Measurements from ENCODE around the gene ARL2BP. TPM values are rescaled to one million over a fixed set of nuclear protein-coding genes. Genes with fewer than 3 reads are reported as not detected.
A peak's percentile ranks its signal among the peaks of the same experiment; 100 is the strongest.

The ARL2BP gene
- total and polyA plus RNA-seq, 2 of the 13 experiments (the other 11 are each of a cell fraction or from before 2014, with no cell fraction given) = 64.3 to 67.6 TPM

- TF ChIP-seq, protein P1, sequence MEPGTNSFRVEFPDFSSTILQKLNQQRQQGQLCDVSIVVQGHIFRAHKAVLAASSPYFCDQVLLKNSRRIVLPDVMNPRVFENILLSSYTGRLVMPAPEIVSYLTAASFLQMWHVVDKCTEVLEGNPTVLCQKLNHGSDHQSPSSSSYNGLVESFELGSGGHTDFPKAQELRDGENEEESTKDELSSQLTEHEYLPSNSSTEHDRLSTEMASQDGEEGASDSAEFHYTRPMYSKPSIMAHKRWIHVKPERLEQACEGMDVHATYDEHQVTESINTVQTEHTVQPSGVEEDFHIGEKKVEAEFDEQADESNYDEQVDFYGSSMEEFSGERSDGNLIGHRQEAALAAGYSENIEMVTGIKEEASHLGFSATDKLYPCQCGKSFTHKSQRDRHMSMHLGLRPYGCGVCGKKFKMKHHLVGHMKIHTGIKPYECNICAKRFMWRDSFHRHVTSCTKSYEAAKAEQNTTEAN (CRISPR knock-in tag; conservative IDR thresholded peaks at IDR 0.05) = peak; percentile 53; the same call in 1 of the 2 replicates
- no peak for TF ChIP-seq ZNF703 (CRISPR knock-in tag; IDR thresholded peaks at IDR 0.05; ENCODE audit: borderline replicate concordance)
- peak; percentile 44 for TF ChIP-seq STAG1 (CRISPR knock-in tag; IDR thresholded peaks at IDR 0.05)
- TF ChIP-seq ZBTB40 (IDR thresholded peaks at IDR 0.05) = no peak
- TF ChIP-seq ZBTB40 (CRISPR knock-in tag; IDR thresholded peaks at IDR 0.05) = no peak; the same call in none of the 2 replicates
- TF ChIP-seq ZNF878 (CRISPR knock-in tag; IDR thresholded peaks at IDR 0.05) = peak; percentile 96; the same call in 1 of the 2 replicates
- TF ChIP-seq, protein P2, sequence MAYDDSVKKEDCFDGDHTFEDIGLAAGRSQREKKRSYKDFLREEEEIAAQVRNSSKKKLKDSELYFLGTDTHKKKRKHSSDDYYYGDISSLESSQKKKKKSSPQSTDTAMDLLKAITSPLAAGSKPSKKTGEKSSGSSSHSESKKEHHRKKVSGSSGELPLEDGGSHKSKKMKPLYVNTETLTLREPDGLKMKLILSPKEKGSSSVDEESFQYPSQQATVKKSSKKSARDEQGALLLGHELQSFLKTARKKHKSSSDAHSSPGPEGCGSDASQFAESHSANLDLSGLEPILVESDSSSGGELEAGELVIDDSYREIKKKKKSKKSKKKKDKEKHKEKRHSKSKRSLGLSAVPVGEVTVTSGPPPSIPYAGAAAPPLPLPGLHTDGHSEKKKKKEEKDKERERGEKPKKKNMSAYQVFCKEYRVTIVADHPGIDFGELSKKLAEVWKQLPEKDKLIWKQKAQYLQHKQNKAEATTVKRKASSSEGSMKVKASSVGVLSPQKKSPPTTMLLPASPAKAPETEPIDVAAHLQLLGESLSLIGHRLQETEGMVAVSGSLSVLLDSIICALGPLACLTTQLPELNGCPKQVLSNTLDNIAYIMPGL (CRISPR knock-in tag; IDR thresholded peaks at IDR 0.05; ENCODE audit: borderline replicate concordance in 1 of 2, low read depth in 1 of 2) = peak; percentile 96 to 99
- peak; percentile 92 for TF ChIP-seq HDAC2 (CRISPR knock-in tag; IDR thresholded peaks at IDR 0.05)
- peak; percentile 53 for TF ChIP-seq ZBTB20 (CRISPR knock-in tag; IDR thresholded peaks at IDR 0.05; ENCODE audit: borderline replicate concordance, low read depth)
- TF ChIP-seq PHF8 (CRISPR knock-in tag; IDR thresholded peaks at IDR 0.05) = peak; percentile 43; the same call in 1 of the 2 replicates
- TF ChIP-seq ZNF296 (CRISPR knock-in tag; conservative IDR thresholded peaks at IDR 0.05) = 0 out of 2 replicates have a peak, but pooled peaks have one; percentile 26
- peak; percentile 91 for TF ChIP-seq ZNF225 (CRISPR knock-in tag; IDR thresholded peaks at IDR 0.05)
- no peak; the same call in 1 of the 2 replicates for TF ChIP-seq CERS6 (CRISPR knock-in tag; IDR thresholded peaks at IDR 0.05)
- TF ChIP-seq MLLT10 (CRISPR knock-in tag; IDR thresholded peaks at IDR 0.05) = no peak
- TF ChIP-seq ZNF251 (CRISPR knock-in tag; IDR thresholded peaks at IDR 0.05) = 0 out of 2 replicates have a peak, but pooled peaks have one; percentile 43
Measured at GRCh38 chr16:57299719-57300386, 54.8 kb downstream of the ARL2BP start (continued).
